GM04503 (cell line): Measurements from ENCODE around the gene CPNE8.
"Not testable (repeated sequence)": the region's sequence is repeated elsewhere in the genome, so short reads cannot be mapped to it uniquely, and the experiment has no call there.

Experiments
- DNase-seq: peaks from one replicate; pipeline ENCODE4 v3.0.0-alpha.2; 2012; ENCODE audit warnings: low read depth

The CPNE8 gene

GRCh38 chr12:38825006-38825405 lies 80.4 kb downstream of the CPNE8 start:
- DNase-seq = no peak

DNA sequence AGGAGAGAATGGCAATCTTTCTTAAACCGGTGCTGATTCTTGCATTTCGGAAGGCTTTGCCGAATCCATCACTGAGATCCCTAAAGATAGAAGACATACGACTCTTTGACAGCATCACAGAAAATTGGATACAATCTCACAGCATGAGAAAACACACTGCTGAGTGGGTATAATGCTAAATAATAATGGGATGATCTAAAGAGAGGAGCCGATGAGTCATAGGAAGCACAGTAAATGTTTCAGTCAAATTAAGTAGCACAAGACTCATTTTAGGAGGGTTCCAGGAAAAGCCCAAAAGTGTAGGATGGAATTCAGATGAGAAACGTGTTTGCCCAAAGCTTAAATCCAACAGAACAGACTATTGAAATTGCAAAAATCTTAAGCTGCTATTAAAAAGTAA lies 81.7 kb downstream of the CPNE8 start:
- peak; percentile 21 for DNase-seq

DNA sequence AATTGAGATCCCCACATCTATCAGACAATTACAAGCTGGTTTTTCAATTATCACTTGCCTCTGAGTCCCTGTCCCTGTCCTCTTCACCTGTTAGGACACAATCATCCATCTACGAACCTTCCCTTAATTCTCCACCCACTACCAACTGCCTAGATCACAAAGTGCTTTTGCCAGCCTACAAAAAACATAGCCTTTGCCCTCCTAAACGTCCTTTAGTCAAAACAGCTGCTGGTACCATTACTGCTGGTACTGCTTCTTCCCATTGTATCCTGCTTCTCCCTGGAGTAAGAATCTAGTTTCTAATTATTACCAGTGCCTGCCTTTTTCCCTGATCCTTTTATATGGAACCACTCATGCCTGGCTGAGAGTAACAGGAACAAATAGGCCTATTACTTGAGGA lies 82.1 kb downstream of the CPNE8 start:
- no peak for DNase-seq

GRCh38 chr12:38817942-38818341 lies 87.4 kb downstream of the CPNE8 start:
- DNase-seq = no peak

- no peak for DNase-seq
Measured at GRCh38 chr12:38813923-38814322, 91.5 kb downstream of the CPNE8 start.

- no peak for DNase-seq
Measured at GRCh38 chr12:38811814-38812356, 93.5 kb downstream of the CPNE8 start.

GRCh38 chr12:38809832-38810231 lies 95.6 kb downstream of the CPNE8 start:
- no peak for DNase-seq

DNA sequence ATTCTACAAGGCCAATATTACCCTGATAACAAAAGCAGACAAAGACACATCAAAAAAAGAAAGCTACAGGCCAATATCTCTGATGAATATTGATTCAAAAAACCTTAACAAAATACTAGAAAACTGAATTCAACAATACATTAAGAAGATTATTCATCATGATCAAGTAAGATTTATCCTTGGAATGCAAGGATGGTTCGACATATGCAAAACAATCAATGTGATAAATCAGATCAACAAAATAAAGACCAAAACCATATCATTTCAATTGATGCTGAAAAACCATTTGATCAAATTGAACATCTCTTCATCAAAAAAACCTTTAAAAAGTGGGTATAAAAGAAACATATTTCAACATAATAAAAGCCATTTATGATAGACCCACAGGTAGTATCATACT lies 117.3 kb downstream of the CPNE8 start:
- DNase-seq = no peak

DNA sequence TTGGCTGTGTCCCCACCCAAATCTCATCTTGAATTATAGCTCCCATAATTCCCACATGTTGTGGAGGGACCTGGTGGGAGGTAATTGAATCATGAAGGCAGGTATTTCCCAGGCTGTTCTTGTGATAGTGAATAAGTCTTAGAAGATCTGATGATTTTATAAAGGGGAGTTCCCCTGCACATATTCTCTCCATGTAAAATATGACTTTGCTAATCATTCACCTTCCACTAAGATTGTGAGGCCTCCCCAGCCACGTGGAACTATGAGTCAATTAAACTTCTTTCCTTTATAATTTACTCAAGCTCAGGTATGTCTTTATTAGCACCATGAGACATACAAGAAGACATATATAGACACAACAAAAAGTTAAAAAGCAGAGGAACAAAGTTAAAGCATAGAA lies 120.0 kb downstream of the CPNE8 start:
- no peak for DNase-seq

- DNase-seq = no peak
Measured at GRCh38 chr12:38783304-38783703, 122.1 kb downstream of the CPNE8 start.

DNA sequence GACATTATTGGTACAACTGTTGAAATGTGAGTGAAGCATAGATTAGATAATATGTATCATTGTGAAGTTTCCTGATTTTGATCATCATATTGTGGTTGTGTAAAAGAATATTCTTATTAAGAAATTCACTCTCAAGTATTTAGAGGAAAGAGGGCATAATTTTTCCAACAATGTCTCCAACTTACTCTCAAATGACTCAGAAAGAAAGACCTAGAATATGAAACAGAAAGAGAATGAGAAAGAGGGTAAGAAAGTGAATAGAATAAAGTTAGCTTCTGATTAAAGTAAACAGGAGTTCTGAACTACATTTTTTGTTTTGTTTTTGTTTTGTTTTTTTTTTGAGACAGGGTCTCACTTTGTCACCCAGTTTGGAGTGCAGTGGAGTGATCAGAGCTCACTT lies 123.0 kb downstream of the CPNE8 start:
- DNase-seq = no peak

DNA sequence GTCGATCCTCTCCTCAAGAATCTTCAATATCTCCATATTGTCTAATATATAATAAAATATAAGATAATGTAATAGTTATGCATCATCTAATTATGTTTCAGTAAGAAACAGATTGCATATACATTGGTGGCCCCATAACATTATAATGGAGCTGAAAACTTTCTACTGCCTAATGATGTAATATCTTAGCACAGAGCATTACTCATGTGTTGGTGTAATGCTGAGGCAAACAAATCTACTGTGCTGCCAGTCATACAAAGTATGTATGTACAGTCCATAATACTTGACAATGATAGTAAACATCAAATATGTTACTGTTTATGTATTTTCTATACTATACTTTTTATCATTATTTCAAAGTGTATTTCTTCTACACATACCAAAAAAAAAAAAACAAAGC lies 128.7 kb downstream of the CPNE8 start:
- DNase-seq = no peak

GRCh38 chr12:38775457-38775856 lies 129.9 kb downstream of the CPNE8 start:
- no peak for DNase-seq

DNA sequence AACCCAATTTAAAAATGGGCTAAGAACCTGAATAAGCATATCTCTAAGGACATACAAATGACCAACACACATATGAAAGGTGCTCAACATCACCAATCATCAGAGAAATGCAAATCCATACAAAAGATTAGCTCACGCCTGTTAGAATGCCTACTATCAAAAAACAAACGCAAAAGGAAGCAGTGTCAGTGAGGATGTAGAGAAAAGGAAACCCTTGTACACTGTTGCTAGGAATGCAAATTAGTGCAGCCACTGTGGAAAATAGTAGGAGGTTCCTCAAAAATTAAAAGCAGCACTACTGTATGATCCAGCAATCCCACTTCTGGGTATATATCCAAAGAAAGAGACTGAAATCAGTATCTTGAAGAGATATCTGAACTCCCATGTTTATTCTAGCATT lies 133.0 kb downstream of the CPNE8 start:
- DNase-seq = no peak

GRCh38 chr12:38771871-38772270 lies 133.5 kb downstream of the CPNE8 start:
- no peak for DNase-seq

GRCh38 chr12:38761636-38762342 lies 143.6 kb downstream of the CPNE8 start:
- no peak for DNase-seq

DNA sequence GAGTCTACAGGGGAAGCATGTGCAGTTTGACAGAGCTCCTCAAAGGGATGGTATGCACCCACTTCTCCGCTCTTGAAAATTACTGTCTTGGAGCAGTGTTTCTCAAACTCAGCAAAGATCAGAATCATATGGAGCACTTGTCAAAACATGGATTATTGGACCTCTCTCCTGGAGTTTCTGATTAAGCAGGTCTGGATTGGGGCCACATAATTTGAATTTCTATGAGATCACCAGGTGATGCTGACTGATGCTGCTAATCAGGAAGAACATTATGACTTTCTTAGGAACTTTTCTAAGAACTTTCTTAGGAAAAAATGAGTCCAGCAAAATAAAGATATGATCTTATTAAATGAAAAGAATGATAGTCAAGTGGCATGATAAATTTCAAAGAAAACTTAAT lies 144.3 kb downstream of the CPNE8 start:
- DNase-seq = no peak

GRCh38 chr12:38759621-38760020 lies 145.8 kb downstream of the CPNE8 start:
- DNase-seq = no peak

GRCh38 chr12:38746744-38747143 lies 158.6 kb downstream of the CPNE8 start:
- DNase-seq = no peak

DNA sequence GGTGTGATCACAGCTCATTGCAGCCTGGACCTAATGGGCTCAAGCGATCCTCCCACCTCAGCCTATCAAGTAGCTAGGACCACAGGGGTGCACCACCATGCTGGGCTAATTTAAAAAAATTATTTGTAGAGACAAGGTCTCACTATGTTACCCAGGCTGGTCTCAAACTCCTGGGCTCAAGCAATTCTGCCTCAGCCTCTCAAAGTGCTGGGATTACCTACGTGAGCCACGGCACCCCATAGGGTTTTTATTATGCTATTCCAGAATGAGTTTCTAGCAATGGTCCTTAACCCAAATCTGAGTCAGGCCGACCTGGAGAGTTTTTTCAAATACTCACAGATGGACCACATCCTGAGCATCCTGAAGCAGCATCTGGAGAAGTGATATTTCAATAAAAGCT lies 159.8 kb downstream of the CPNE8 start:
- DNase-seq = no peak

GRCh38 chr12:38744041-38744440 lies 161.3 kb downstream of the CPNE8 start:
- DNase-seq = peak; percentile 25

GRCh38 chr12:38742496-38742895 lies 162.9 kb downstream of the CPNE8 start:
- not testable (repeated sequence) for DNase-seq

GRCh38 chr12:38736821-38737220 lies 168.6 kb downstream of the CPNE8 start:
- no peak for DNase-seq

GRCh38 chr12:38732761-38733160 lies 172.6 kb downstream of the CPNE8 start:
- no peak for DNase-seq
